ENCODE data around the gene PFN3. TPM values are rescaled to one million over a fixed set of nuclear protein-coding genes. Genes with fewer than 3 reads are reported as not detected.

Gene PFN3
- total RNA-seq, 4 donors from 2014 or later, result 2.0 TPM; not detected in 3

- WGBS, 2 donors, result 13 to 23% methylated on average over 9 of the region's 19 CpGs
- H3K27ac ChIP-seq, result peak overlapping the region; percentile 88 to 96 (median 90)
- no peaks in the 10 kb centered on the region for H3K27me3 ChIP-seq
- intact Hi-C loops (cut with DNase I), result no loop called here
- H3K9me3 ChIP-seq, result no peaks in the 10 kb centered on the region
- no peak for TF ChIP-seq POLR2A (IDR thresholded peaks at IDR 0.05)
- TF ChIP-seq CTCF (IDR thresholded peaks at IDR 0.05), result no peak
- peak overlapping the region; percentile 57 to 90 (median 70) for H3K4me3 ChIP-seq
- DNase-seq, result no peak
- peaks cover 0 to 39% (median 0%) of the 10 kb centered on the region in 3 donors for H3K36me3 ChIP-seq
- peaks cover 36 to 60% (median 36%) of the 10 kb centered on the region in 3 donors for H3K4me1 ChIP-seq
These were observed 49.6 kb downstream of the PFN3 start for GRCh38 chr5:177350776-177351391.

Other genes with a start within 250 kb of the PFN3 start
- gene RAB24, start 96.9 kb downstream of the PFN3 start, total RNA-seq, result 10 to 100 TPM; 24.0 to 74.4 (median 49.8) TPM
- 100 to 1,000 TPM in 2 of 4 donors, 10 to 100 TPM in 2; 88.7 to 184 (median 108) TPM for gene PRELID1, start 96.9 kb downstream of the PFN3 start, total RNA-seq
- 10 to 100 TPM in 2 of 4 donors, 1 to 10 TPM in 2; 7.4 to 15.3 (median 9.5) TPM for gene MXD3, start 88.8 kb downstream of the PFN3 start, total RNA-seq
- 100 to 1,000 TPM; 225 to 384 (median 257) TPM for gene LMAN2, start 49.0 kb downstream of the PFN3 start, total RNA-seq
- 10 to 100 TPM; 32.7 to 37.8 (median 34.8) TPM for gene RGS14, start 42.7 kb downstream of the PFN3 start, total RNA-seq
- under 1 TPM; 0.15 to 0.47 (median 0.25) TPM for gene SLC34A1, start 16.2 kb downstream of the PFN3 start, total RNA-seq
- gene F12, start 8.9 kb upstream of the PFN3 start, total RNA-seq, result 10 to 100 TPM; 10.7 to 25.4 (median 19.6) TPM
- gene GRK6, start 26.0 kb upstream of the PFN3 start, total RNA-seq, result 10 to 100 TPM; 24.6 to 39.7 (median 29.5) TPM
- 1 to 10 TPM; 5.0 to 7.7 (median 6.4) TPM for gene PRR7, start 46.2 kb upstream of the PFN3 start, total RNA-seq
- gene DBN1, start 73.0 kb upstream of the PFN3 start, total RNA-seq, result 10 to 100 TPM; 11.9 to 51.1 (median 27.2) TPM
- 10 to 100 TPM; 17.1 to 81.6 (median 33.6) TPM for gene PDLIM7, start 96.9 kb upstream of the PFN3 start, total RNA-seq
- 1 to 10 TPM; 2.4 to 7.2 (median 4.4) TPM for gene DOK3, start 109.2 kb upstream of the PFN3 start, total RNA-seq
- gene DDX41, start 116.3 kb upstream of the PFN3 start, total RNA-seq, result 10 to 100 TPM; 63.4 to 96.5 (median 76.2) TPM
- 10 to 100 TPM; 28.5 to 52.1 (median 41.9) TPM for gene FAM193B, start 153.9 kb upstream of the PFN3 start, total RNA-seq
- 100 to 1,000 TPM in 3 of 4 donors, 10 to 100 TPM in 1; 96.5 to 141 (median 119) TPM for gene TMED9, start 191.5 kb upstream of the PFN3 start, total RNA-seq
- gene B4GALT7, start 199.5 kb upstream of the PFN3 start, total RNA-seq, result 10 to 100 TPM; 13.5 to 22.9 (median 15.8) TPM